Epithelial cell of proximal tubule (primary cell): ENCODE results near the gene C13orf46. TPM values are rescaled to one million over a fixed set of nuclear protein-coding genes. Genes with fewer than 3 reads are reported as not detected.
A peak's percentile ranks its signal among the peaks of the same experiment; 100 is the strongest.

Experiments
- DNase-seq: peaks from one replicate; pipeline ENCODE4 v3.0.0-alpha.2; 2011; ENCODE audit warnings: low read depth
- H3K4me3 ChIP-seq: 2 replicates; pipeline ENCODE4 v1.5.1; 2011; ENCODE audit warnings: low read depth, mild to moderate bottlenecking, low read length
- CTCF ChIP-seq: conservative IDR thresholded peaks from 2 replicates; pipeline ENCODE4 v1.5.1; 2012; ENCODE audit warnings: low read depth, mild to moderate bottlenecking, low read length
- total RNA-seq: library from RNA; depleted of rRNA; stranded (reverse); fragments of >200 nt; gene quantifications from 2 replicates; pipeline ENCODE4 v1.2.3, GENCODE V29; 2015

C13orf46 gene
- total RNA-seq, 1 donor from 2014 or later: not detected

- TF ChIP-seq CTCF: no peak
Measured at GRCh38 chr13:113918981-113919701, 54.7 kb downstream of the C13orf46 start.

GRCh38 chr13:113918580-113918979 is 55.3 kb downstream of the C13orf46 start:
- TF ChIP-seq CTCF: no peak
- DNase-seq: no peak
- no peak overlapping the region for H3K4me3 ChIP-seq

More at GRCh38 chr13:113918981-113919701, 54.7 kb downstream of the C13orf46 start:
- no peak overlapping the region for H3K4me3 ChIP-seq
- no peak for DNase-seq

- no peak overlapping the region for H3K4me3 ChIP-seq
- no peak for DNase-seq
- no peak for TF ChIP-seq CTCF
Measured at GRCh38 chr13:113917594-113918371, 56.1 kb downstream of the C13orf46 start.

- TF ChIP-seq CTCF: no peak
- no peak overlapping the region for H3K4me3 ChIP-seq
- DNase-seq: no peak
Measured at GRCh38 chr13:113917096-113917495, 56.8 kb downstream of the C13orf46 start.

GRCh38 chr13:113916330-113916815 is 57.5 kb downstream of the C13orf46 start:
- no peak overlapping the region for H3K4me3 ChIP-seq
- TF ChIP-seq CTCF: no peak
- peak; percentile 43 for DNase-seq

GRCh38 chr13:113915786-113916329 is 58.0 kb downstream of the C13orf46 start:
- no peak overlapping the region for H3K4me3 ChIP-seq
- no peak for TF ChIP-seq CTCF
- no peak for DNase-seq
